Measurements from ENCODE around the gene LMAN1L.

- TF ChIP-seq CTCF (IDR thresholded peaks at IDR 0.05), result no peak
- no peak for TF ChIP-seq POLR2A (IDR thresholded peaks at IDR 0.05)
These were observed 17.7 kb upstream of the LMAN1L start for GRCh38 chr15:74794970-74795349.
